GM21447 (cell line): Measurements from ENCODE around the gene GATA1.

Experiments used
- ATAC-seq: cut with Tn5 transposase; IDR thresholded peaks from one replicate; pipeline ENCODE4 v1.9.1; 2021; ENCODE audit not compliant: unreplicated experiment

GATA1 gene

GRCh38 chrX:48839686-48840085 lies 53.3 kb downstream of the GATA1 start:
- ATAC-seq = no peak
